Measurements from ENCODE around the gene POU6F1. TPM values are rescaled to one million over a fixed set of nuclear protein-coding genes. Genes with fewer than 3 reads are reported as not detected.

The POU6F1 gene
- total and polyA plus RNA-seq, 9 of the 15 experiments (the other 6 are each of a cell fraction or from before 2014, with no cell fraction given) = 0.14 to 3.3 (median 1.1) TPM

- TF ChIP-seq BCLAF1 (IDR thresholded peaks at IDR 0.05; ENCODE audit: borderline replicate concordance in 1 of 2, control insufficient read depth in 1 of 2, low read depth in 2 of 2, low read length in 1 of 2) (peak in 1 of 2 experiments; percentile 21; a peak in 1 of 4 replicates), ZNF280A (IDR thresholded peaks at IDR 0.05; ENCODE audit: low read depth, partially characterized antibody) (no peak), SMARCA4 (IDR thresholded peaks at IDR 0.05) (0 out of 2 replicates have a peak, but pooled peaks have one; percentile 19), ZFP36 (IDR thresholded peaks at IDR 0.05; ENCODE audit: low read depth, low read length, partially characterized antibody) (peak; percentile 23), KAT7 (CRISPR knock-in tag; IDR thresholded peaks at IDR 0.05; ENCODE audit: borderline replicate concordance) (peak; percentile 88; the same call in 1 of the 2 replicates), TRIM28 (IDR thresholded peaks at IDR 0.05) (no peak), NUFIP1 (IDR thresholded peaks at IDR 0.05; ENCODE audit: partially characterized antibody) (no peak), GTF2A2 (tag; IDR thresholded peaks at IDR 0.05) (no peak), KLF6 (CRISPR knock-in tag; IDR thresholded peaks at IDR 0.05; ENCODE audit: borderline replicate concordance) (no peak), ZBTB17 (CRISPR knock-in tag; IDR thresholded peaks at IDR 0.05) (no peak), HDAC3 (IDR thresholded peaks at IDR 0.05; ENCODE audit: borderline replicate concordance, partially characterized antibody) (no peak), TOE1 (IDR thresholded peaks at IDR 0.05; ENCODE audit: borderline replicate concordance) (peak; percentile 82), TOE1 (CRISPR knock-in tag; IDR thresholded peaks at IDR 0.05; ENCODE audit: borderline replicate concordance, low read depth) (no peak), ATF1 (CRISPR knock-in tag; IDR thresholded peaks at IDR 0.05) (peak; percentile 71), ATF1 (tag; IDR thresholded peaks at IDR 0.05) (peak; percentile 100), MLLT1 (IDR thresholded peaks at IDR 0.05) (peak; percentile 16 to 52; a peak in 1 of 4 replicates), DMBX1 (CRISPR knock-in tag; IDR thresholded peaks at IDR 0.05; ENCODE audit: borderline replicate concordance) (no peak), ZNF551 (CRISPR knock-in tag; IDR thresholded peaks at IDR 0.05) (no peak), HMGN3 (IDR thresholded peaks at IDR 0.05; ENCODE audit: borderline replicate concordance, extremely low read depth, insufficient read length, low read depth, low read length) (peak; percentile 3), XRCC5 (IDR thresholded peaks at IDR 0.05; ENCODE audit: low read depth, low read length) (peak; percentile 89; the same call in 1 of the 2 replicates), ARID1B (IDR thresholded peaks at IDR 0.05) (peak; percentile 57), FOXP1 (CRISPR knock-in tag; IDR thresholded peaks at IDR 0.05) (peak; percentile 30)
Observed at GRCh38 chr12:51172515-51173431, 45.1 kb downstream of the POU6F1 start, which contains the start of gene TFCP2 (continued).

Measured in K562 (cell line).